Ureter (tissue), 1 donor: ENCODE data around the gene TREML4. TPM values are rescaled to one million over a fixed set of nuclear protein-coding genes. Genes with fewer than 3 reads are reported as not detected.

Experiments
- DNase-seq: peaks from one replicate; pipeline ENCODE4 v3.0.0-alpha.2; 2020; ENCODE audit warnings: low spot score
- total RNA-seq: library from RNA; stranded (reverse); gene quantifications from one replicate; pipeline ENCODE4 v1.2.4, GENCODE V29; 2023
- donor health status: DM: yes; HTN: yes; CAD: no.

TREML4 gene
- total RNA-seq, 1 donor from 2014 or later = not detected

DNA sequence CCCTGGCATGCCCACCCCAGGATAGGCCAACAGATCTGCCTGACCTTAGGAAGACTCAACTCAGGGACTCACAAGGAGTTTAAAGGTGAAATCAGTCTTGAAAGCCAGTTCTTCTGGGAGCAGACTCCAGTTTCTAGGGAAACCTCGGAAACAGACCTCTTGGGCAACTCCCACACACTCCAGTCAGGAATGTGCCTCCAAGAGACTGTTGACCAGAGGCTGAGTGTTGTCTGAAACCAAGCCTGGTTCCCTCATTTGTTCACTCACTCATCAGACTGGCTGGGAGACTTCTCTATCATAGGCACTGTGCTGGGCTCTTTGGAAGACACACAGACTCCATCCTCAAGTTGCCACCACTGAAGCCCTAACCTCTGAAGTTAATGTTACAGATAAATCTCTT lies 56.6 kb downstream of the TREML4 start:
- no peak for DNase-seq

GRCh38 chr6:41286544-41287346 lies 58.6 kb downstream of the TREML4 start, which contains the start of gene TREM1:
TREM1 (minus strand) TSS chr6:41286682; CDS start chr6:41286655, 27 bp downstream.
- no peak for DNase-seq

DNA sequence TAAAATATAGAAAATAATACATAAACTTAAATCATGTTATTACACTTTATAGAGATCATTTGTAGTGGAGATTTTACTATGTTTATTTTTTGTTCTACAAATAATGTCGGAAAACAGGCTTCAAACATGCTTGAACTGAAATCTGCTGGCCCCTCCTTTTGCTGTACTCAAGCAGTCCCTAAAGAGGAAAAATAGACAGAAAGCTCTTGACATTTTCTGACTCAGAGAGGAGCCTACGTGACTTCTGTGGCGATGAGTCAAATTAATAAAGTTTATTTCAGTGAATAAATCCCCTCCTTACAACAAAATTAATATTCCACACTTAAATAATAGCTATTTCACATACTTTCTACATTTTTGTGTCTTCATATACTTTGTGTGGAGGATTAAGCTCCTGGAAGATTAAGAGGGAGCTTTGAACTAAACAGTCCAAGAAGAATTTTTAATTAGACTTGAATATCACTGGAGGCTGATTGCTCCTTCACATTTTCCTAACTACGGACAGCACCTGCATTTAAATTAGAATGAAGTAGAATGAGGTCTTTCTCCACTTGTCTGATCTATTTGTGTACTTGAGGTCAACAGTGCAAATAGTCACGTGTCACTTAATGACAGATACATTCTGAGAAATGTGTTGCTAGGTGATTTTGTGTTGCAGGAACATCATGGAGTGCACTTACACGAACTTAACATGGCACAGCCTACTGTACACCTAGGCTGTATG lies 60.0 kb downstream of the TREML4 start:
- no peak for DNase-seq

Other genes with a start within 250 kb of the TREML4 start
- 1.6 TPM for gene UNC5CL, start 189.1 kb upstream of the TREML4 start, total RNA-seq
- gene TSPO2, start 185.9 kb upstream of the TREML4 start, total RNA-seq = not detected
- 0.57 TPM for gene APOBEC2, start 175.1 kb upstream of the TREML4 start, total RNA-seq
- gene OARD1, start 156.0 kb upstream of the TREML4 start, total RNA-seq = 24.1 TPM
- gene NFYA, start 155.4 kb upstream of the TREML4 start, total RNA-seq = 33.2 TPM
- gene TREML1, start 74.0 kb upstream of the TREML4 start, total RNA-seq = 0.86 TPM
- 9.4 TPM for gene TREM2, start 65.2 kb upstream of the TREML4 start, total RNA-seq
- 0.16 TPM for gene TREML2, start 27.2 kb upstream of the TREML4 start, total RNA-seq
- 2.2 TPM for gene TREM1, start 58.3 kb downstream of the TREML4 start, total RNA-seq
- gene NCR2, start 107.3 kb downstream of the TREML4 start, total RNA-seq = not detected